ENCODE results near the gene HCN1. TPM values are rescaled to one million over a fixed set of nuclear protein-coding genes. Genes with fewer than 3 reads are reported as not detected.

HCN1 gene
- total and polyA plus RNA-seq, 7 donors, result 0.20 to 0.36 (median 0.29) TPM; not detected in 3

- 77 to 87% (median 83%) methylated on average over 3 of the region's 3 CpGs for WGBS, 3 donors
These were observed 443.6 kb downstream of the HCN1 start for GRCh38 chr5:45252541-45252940.

GRCh38 chr5:45225571-45226031 lies 470.6 kb downstream of the HCN1 start:
- intact Hi-C loops (cut with DNase I), result no loop called here
- TF ChIP-seq, protein P1, sequence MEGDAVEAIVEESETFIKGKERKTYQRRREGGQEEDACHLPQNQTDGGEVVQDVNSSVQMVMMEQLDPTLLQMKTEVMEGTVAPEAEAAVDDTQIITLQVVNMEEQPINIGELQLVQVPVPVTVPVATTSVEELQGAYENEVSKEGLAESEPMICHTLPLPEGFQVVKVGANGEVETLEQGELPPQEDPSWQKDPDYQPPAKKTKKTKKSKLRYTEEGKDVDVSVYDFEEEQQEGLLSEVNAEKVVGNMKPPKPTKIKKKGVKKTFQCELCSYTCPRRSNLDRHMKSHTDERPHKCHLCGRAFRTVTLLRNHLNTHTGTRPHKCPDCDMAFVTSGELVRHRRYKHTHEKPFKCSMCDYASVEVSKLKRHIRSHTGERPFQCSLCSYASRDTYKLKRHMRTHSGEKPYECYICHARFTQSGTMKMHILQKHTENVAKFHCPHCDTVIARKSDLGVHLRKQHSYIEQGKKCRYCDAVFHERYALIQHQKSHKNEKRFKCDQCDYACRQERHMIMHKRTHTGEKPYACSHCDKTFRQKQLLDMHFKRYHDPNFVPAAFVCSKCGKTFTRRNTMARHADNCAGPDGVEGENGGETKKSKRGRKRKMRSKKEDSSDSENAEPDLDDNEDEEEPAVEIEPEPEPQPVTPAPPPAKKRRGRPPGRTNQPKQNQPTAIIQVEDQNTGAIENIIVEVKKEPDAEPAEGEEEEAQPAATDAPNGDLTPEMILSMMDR (IDR thresholded peaks at IDR 0.05), result no peak
- H3K27ac ChIP-seq, result no peak overlapping the region
- H3K9me3 ChIP-seq, result no peaks in the 10 kb centered on the region
- no peaks in the 10 kb centered on the region for H3K36me3 ChIP-seq (ENCODE audit: insufficient read depth in 1 of 2, low read depth in 1 of 2)
- H3K27me3 ChIP-seq (ENCODE audit: insufficient read depth in 3 of 3, low read length in 2 of 3), result no peaks in the 10 kb centered on the region
- no peak overlapping the region for H3K4me3 ChIP-seq
- ATAC-seq (no peak), DNase-seq (no peak)
- WGBS, 3 donors, result 94 to 96% (median 96%) methylated on average over 24 to 25 of the region's 25 CpGs
- no peaks in the 10 kb centered on the region for H3K4me1 ChIP-seq

More at GRCh38 chr5:45252541-45252940, 443.6 kb downstream of the HCN1 start:
- TF ChIP-seq, protein P1 (IDR thresholded peaks at IDR 0.05), result no peak
- no peaks in the 10 kb centered on the region for H3K27me3 ChIP-seq (ENCODE audit: insufficient read depth in 3 of 3, low read length in 2 of 3)
- no peaks in the 10 kb centered on the region for H3K9me3 ChIP-seq
- no peak overlapping the region for H3K4me3 ChIP-seq
- no peaks in the 10 kb centered on the region for H3K4me1 ChIP-seq
- H3K36me3 ChIP-seq (ENCODE audit: insufficient read depth in 1 of 2, low read depth in 1 of 2), result no peaks in the 10 kb centered on the region
- no peak overlapping the region for H3K27ac ChIP-seq
- DNase-seq (no peak), ATAC-seq (no peak)
- intact Hi-C loops (cut with DNase I), result no loop called here

DNA sequence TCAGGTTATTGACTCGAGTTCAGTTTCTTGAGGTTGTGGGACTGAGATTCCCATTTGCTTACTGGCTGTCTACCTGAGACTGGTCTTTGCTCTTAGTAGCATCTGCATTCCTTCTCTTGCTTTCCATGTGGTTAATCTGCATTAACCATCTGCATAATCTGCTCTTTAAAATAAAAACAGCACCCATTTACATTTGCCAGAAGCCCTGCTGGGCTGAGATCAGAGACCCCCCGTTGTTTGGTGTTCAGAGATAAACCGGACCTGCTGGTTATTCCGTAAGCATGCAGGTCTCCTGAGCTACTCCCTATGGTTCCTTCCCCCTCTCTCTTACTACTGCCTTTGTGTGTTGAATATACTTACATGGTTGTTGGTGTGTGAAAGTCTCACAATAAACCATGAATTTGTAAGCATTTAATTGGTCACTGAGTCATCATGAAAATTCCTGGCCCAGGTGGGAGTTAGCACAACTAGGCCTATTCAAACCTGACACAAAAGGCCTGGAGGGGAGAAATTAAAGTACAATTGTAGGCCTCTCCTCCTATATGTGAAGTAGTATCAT lies 490.7 kb downstream of the HCN1 start:
- no peaks in the 10 kb centered on the region for H3K4me1 ChIP-seq
- DNase-seq, result no peak
- no peaks in the 10 kb centered on the region for H3K9me3 ChIP-seq
- WGBS, 3 donors, result 77 to 85% (median 80%) methylated on average over 4 of the region's 4 CpGs
- ATAC-seq, result no peak
- intact Hi-C loops (cut with DNase I), result no loop called here
- TF ChIP-seq, protein P1 (IDR thresholded peaks at IDR 0.05), result no peak
- no peaks in the 10 kb centered on the region for H3K36me3 ChIP-seq (ENCODE audit: insufficient read depth in 1 of 2, low read depth in 1 of 2)
- H3K27me3 ChIP-seq (ENCODE audit: insufficient read depth in 3 of 3, low read length in 2 of 3), result no peaks in the 10 kb centered on the region
- H3K4me3 ChIP-seq, result no peak overlapping the region
- no peak overlapping the region for H3K27ac ChIP-seq

Data from psoas muscle (tissue), 8 donors.